ENCODE results near the gene AOPEP.

Gene AOPEP

DNA sequence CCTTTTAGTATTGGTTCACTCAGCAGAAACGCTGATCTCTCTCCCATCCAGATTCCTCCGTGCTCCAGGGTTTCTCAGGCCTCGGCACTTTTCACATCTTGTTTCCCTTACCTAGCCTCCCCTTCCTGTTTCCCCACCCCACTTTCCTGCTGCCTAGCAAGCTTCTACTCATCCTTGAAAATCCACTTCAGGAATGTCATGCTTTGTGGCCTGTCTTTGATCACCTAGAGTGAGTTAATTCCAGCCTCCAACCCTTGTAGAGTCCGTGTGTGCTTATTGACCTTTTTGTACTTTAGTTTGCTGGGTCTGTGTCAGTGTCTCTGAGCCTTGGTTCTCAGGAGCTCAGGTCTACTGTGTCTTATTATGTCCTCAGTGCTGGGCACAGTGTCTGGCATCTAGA lies 116.6 kb downstream of the AOPEP start:
- TF ChIP-seq, protein P1, sequence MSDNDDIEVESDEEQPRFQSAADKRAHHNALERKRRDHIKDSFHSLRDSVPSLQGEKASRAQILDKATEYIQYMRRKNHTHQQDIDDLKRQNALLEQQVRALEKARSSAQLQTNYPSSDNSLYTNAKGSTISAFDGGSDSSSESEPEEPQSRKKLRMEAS (IDR thresholded peaks at IDR 0.05), result no peak
- TF ChIP-seq CREB1 (IDR thresholded peaks at IDR 0.05; ENCODE audit: low read depth) (no peak), YY1 (IDR thresholded peaks at IDR 0.05; ENCODE audit: low read depth) (no peak), RAD21 (IDR thresholded peaks at IDR 0.05; ENCODE audit: low read depth) (no peak)

DNA sequence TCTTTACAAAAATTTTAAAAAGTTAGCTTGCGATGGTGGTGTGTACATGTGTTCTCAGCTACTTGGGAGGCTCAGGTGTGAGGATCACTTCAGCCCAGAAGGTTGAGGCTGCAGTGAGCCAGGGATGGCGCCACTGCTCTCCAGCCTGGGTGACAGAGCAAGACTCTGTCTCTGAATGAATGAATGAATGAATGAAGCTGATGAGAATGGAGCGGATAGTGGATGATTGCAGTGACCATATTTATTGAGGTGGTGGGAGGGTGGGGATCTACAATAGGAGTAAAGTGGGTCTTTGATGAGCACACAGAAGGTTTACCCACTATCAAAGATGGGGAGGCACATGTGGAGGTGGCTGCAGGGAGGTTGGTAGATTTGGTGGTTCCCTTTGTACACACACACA lies 120.2 kb downstream of the AOPEP start:
- no peak for TF ChIP-seq TAF1 (IDR thresholded peaks at IDR 0.05; ENCODE audit: low read depth)
- TF ChIP-seq, protein P2, sequence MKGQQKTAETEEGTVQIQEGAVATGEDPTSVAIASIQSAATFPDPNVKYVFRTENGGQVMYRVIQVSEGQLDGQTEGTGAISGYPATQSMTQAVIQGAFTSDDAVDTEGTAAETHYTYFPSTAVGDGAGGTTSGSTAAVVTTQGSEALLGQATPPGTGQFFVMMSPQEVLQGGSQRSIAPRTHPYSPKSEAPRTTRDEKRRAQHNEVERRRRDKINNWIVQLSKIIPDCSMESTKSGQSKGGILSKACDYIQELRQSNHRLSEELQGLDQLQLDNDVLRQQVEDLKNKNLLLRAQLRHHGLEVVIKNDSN (IDR thresholded peaks at IDR 0.05), result no peak
- TF ChIP-seq, protein P1 (IDR thresholded peaks at IDR 0.05), result no peak

DNA sequence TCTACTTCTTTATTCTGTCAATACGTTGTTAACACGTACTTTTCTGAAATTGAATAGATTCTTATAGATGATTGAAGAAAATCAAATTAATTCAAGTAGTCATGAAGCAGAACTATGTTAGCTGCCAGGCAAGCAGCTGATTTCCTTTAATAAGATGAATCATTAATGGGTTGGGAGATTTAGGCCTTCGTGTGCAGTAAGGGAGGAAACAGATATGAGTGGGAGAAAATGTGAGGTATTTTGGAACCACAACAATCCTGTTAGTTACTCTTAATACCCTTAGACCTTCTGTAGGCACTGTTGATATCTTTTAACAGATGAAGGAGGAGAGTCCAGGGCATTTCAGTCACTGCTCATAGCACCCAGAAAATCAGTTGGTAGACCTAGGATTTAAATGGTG lies 121.0 kb downstream of the AOPEP start:
- TF ChIP-seq RAD21 (IDR thresholded peaks at IDR 0.05; ENCODE audit: low read depth) (no peak), CEBPB (IDR thresholded peaks at IDR 0.05) (no peak), TAF1 (IDR thresholded peaks at IDR 0.05; ENCODE audit: low read depth) (no peak), FOXM1 (IDR thresholded peaks at IDR 0.05; ENCODE audit: borderline replicate concordance, low read depth) (no peak), NFIC (IDR thresholded peaks at IDR 0.05) (no peak), ZBTB7A (IDR thresholded peaks at IDR 0.05; ENCODE audit: low read depth) (no peak), EP300 (IDR thresholded peaks at IDR 0.05; ENCODE audit: borderline replicate concordance) (no peak), EGR1 (IDR thresholded peaks at IDR 0.05) (no peak), YY1 (IDR thresholded peaks at IDR 0.05; ENCODE audit: low read depth) (no peak), TEAD4 (IDR thresholded peaks at IDR 0.05) (no peak), CREB1 (IDR thresholded peaks at IDR 0.05; ENCODE audit: low read depth) (no peak), TCF12 (IDR thresholded peaks at IDR 0.05; ENCODE audit: low read depth) (no peak)
- TF ChIP-seq, protein P3, sequence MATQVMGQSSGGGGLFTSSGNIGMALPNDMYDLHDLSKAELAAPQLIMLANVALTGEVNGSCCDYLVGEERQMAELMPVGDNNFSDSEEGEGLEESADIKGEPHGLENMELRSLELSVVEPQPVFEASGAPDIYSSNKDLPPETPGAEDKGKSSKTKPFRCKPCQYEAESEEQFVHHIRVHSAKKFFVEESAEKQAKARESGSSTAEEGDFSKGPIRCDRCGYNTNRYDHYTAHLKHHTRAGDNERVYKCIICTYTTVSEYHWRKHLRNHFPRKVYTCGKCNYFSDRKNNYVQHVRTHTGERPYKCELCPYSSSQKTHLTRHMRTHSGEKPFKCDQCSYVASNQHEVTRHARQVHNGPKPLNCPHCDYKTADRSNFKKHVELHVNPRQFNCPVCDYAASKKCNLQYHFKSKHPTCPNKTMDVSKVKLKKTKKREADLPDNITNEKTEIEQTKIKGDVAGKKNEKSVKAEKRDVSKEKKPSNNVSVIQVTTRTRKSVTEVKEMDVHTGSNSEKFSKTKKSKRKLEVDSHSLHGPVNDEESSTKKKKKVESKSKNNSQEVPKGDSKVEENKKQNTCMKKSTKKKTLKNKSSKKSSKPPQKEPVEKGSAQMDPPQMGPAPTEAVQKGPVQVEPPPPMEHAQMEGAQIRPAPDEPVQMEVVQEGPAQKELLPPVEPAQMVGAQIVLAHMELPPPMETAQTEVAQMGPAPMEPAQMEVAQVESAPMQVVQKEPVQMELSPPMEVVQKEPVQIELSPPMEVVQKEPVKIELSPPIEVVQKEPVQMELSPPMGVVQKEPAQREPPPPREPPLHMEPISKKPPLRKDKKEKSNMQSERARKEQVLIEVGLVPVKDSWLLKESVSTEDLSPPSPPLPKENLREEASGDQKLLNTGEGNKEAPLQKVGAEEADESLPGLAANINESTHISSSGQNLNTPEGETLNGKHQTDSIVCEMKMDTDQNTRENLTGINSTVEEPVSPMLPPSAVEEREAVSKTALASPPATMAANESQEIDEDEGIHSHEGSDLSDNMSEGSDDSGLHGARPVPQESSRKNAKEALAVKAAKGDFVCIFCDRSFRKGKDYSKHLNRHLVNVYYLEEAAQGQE (IDR thresholded peaks at IDR 0.05; ENCODE audit: low read depth), result no peak
- TF ChIP-seq, protein P2 (IDR thresholded peaks at IDR 0.05), result no peak
- TF ChIP-seq, protein P1 (IDR thresholded peaks at IDR 0.05), result no peak

DNA sequence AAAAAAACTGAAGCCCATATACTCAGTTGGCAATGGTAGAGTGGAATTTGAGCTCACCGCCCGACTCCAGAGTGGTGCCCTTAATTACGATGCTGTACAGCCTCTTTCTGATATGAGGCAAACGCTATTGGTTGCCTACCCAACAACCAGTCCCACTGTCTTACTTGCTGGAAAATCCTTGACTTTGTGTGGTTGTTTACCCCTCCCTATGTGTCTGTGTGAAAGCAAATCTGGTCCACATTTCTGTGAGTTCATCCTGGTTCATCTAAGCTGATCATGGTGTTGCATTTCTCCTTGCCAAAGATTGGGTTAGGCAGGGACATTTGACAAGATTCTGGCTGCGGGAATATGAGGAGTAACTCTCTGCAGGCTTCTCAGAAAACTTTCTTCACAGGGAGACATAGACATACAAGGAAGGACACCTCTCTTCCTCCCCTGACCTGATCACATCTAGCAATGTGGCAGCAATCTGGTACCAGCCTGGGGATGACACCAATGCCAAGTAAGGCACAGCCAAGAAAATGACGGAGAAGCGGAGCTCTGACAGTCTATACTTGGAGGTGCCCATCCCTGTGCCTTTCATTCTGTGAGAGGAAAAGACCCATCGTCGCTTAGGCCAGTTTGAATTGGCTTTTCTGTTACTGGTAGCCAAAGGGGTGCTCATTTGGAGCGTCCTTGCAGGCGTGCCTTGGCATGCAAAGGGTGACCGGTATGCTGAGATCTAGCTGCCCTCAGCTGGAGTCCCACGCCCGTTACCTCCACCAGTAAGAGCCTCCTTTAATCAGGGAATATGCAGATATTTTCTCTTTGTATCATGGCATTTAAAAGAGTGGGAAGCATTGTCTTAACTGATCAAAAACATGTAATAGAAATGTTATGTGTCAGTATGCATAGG lies 124.3 kb downstream of the AOPEP start:
- TF ChIP-seq NFIC (IDR thresholded peaks at IDR 0.05) (no peak), YY1 (IDR thresholded peaks at IDR 0.05; ENCODE audit: low read depth) (no peak), EGR1 (IDR thresholded peaks at IDR 0.05) (no peak)
- TF ChIP-seq, protein P3 (IDR thresholded peaks at IDR 0.05; ENCODE audit: low read depth), result no peak

DNA sequence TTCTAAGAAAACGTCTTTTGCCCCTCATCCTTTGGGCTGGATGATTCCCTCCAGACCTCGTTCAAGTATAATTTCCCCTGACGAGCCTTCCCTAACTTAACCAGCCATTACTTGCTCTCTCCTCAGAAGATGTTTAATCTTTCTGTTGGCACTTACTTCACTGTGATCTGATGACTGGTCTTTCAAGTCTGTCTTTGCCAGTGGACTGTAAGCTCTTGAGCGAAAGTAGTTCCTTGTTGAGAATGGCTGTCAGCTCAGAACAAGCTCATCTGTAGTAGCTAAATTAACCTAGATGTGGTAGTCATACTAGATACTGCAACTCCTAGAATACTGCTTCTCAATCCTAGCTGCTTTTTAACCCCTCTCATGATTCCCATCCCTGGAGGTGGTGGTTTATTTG lies 125.0 kb downstream of the AOPEP start:
- no peak for TF ChIP-seq EGR1 (IDR thresholded peaks at IDR 0.05)
- no peak for TF ChIP-seq CREB1 (IDR thresholded peaks at IDR 0.05; ENCODE audit: low read depth)
- TF ChIP-seq EP300 (IDR thresholded peaks at IDR 0.05; ENCODE audit: borderline replicate concordance), result no peak
- no peak for TF ChIP-seq CEBPB (IDR thresholded peaks at IDR 0.05)
- TF ChIP-seq YY1 (IDR thresholded peaks at IDR 0.05; ENCODE audit: low read depth), result no peak
- TF ChIP-seq, protein P3 (IDR thresholded peaks at IDR 0.05; ENCODE audit: low read depth), result no peak
- TF ChIP-seq TEAD4 (IDR thresholded peaks at IDR 0.05), result no peak
- TF ChIP-seq, protein P1 (IDR thresholded peaks at IDR 0.05), result no peak
- no peak for TF ChIP-seq NFIC (IDR thresholded peaks at IDR 0.05)
- TF ChIP-seq FOXM1 (IDR thresholded peaks at IDR 0.05; ENCODE audit: borderline replicate concordance, low read depth), result no peak
- no peak for TF ChIP-seq ZBTB7A (IDR thresholded peaks at IDR 0.05; ENCODE audit: low read depth)
- no peak for TF ChIP-seq TCF12 (IDR thresholded peaks at IDR 0.05; ENCODE audit: low read depth)
- no peak for TF ChIP-seq TAF1 (IDR thresholded peaks at IDR 0.05; ENCODE audit: low read depth)
